ENCODE results near the gene SHC3.

SHC3 gene

GRCh38 chr9:89037346-89037745 lies 141.3 kb downstream of the SHC3 start:
- no peak for DNase-seq (ENCODE audit: low read depth)
- TF ChIP-seq CTCF (IDR thresholded peaks at IDR 0.05; ENCODE audit: low read depth, low read length, missing control alignments), result no peak
- no peak overlapping the region for H3K4me3 ChIP-seq (ENCODE audit: low read depth, low read length)
- in situ Hi-C loops (cut with HindIII; ENCODE audit: low sequenced_read_pairs), result no loop called here

GRCh38 chr9:89036891-89037290 lies 141.7 kb downstream of the SHC3 start:
- in situ Hi-C loops (cut with HindIII; ENCODE audit: low sequenced_read_pairs), result no loop called here
- DNase-seq (ENCODE audit: low read depth), result no peak
- TF ChIP-seq CTCF (IDR thresholded peaks at IDR 0.05; ENCODE audit: low read depth, low read length, missing control alignments), result no peak
- no peak overlapping the region for H3K4me3 ChIP-seq (ENCODE audit: low read depth, low read length)

DNA sequence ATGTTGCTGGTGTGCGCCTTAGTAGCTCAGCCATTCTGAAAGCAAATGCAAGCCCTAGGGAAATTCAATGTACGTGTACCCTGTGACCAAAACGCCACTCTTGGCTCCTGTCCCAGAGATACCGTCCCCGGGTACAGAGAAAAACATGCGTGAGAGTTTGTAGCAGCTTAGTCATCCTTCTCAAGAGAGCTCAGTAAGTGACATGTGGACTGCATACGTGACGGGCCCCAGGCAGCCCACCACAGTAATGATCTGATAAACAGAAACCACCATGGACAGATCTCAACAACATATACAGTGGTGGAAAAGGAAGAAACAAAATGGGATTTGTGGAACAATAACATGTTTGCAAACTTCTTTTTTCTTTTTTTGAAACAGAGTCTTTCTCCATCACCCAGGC lies 142.2 kb downstream of the SHC3 start:
- in situ Hi-C loops (cut with HindIII; ENCODE audit: low sequenced_read_pairs), result no loop called here
- TF ChIP-seq CTCF (IDR thresholded peaks at IDR 0.05; ENCODE audit: low read depth, low read length, missing control alignments), result no peak
- no peak for DNase-seq (ENCODE audit: low read depth)
- H3K4me3 ChIP-seq (ENCODE audit: low read depth, low read length), result no peak overlapping the region

GRCh38 chr9:89032661-89033060 lies 146.0 kb downstream of the SHC3 start:
- in situ Hi-C loops (cut with HindIII; ENCODE audit: low sequenced_read_pairs), result no loop called here
- no peak overlapping the region for H3K4me3 ChIP-seq (ENCODE audit: low read depth, low read length)
- no peak for DNase-seq (ENCODE audit: low read depth)
- TF ChIP-seq CTCF (IDR thresholded peaks at IDR 0.05; ENCODE audit: low read depth, low read length, missing control alignments), result no peak

DNA sequence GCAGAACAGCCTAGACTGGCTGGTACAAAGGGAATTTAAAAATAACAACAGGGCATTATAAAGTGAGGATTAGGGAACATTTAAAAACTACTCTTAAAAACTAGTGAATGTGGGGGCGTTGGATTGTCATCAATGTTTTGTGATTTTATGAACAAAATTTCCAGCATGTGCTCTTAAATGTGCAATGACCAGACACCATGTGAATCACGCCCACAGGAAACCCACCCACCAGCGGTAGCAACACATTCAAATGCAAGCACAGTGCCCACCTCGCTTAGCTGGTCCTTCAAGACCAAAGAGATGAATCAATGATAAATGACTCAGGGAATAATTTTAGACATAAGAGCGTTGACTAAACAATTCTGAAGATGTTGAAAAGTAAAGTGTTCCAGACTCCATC lies 146.4 kb downstream of the SHC3 start:
- no peak for DNase-seq (ENCODE audit: low read depth)
- H3K4me3 ChIP-seq (ENCODE audit: low read depth, low read length), result no peak overlapping the region
- in situ Hi-C loops (cut with HindIII; ENCODE audit: low sequenced_read_pairs), result no loop called here
- TF ChIP-seq CTCF (IDR thresholded peaks at IDR 0.05; ENCODE audit: low read depth, low read length, missing control alignments), result no peak

- in situ Hi-C loops (cut with HindIII; ENCODE audit: low sequenced_read_pairs), result no loop called here
- no peak overlapping the region for H3K4me3 ChIP-seq (ENCODE audit: low read depth, low read length)
- no peak for DNase-seq (ENCODE audit: low read depth)
- TF ChIP-seq CTCF (IDR thresholded peaks at IDR 0.05; ENCODE audit: low read depth, low read length, missing control alignments), result no peak
These were observed 148.8 kb downstream of the SHC3 start for GRCh38 chr9:89029788-89030187.

- no peak for DNase-seq (ENCODE audit: low read depth)
- in situ Hi-C loops (cut with HindIII; ENCODE audit: low sequenced_read_pairs), result no loop called here
- no peak overlapping the region for H3K4me3 ChIP-seq (ENCODE audit: low read depth, low read length)
- no peak for TF ChIP-seq CTCF (IDR thresholded peaks at IDR 0.05; ENCODE audit: low read depth, low read length, missing control alignments)
These were observed 151.7 kb downstream of the SHC3 start for GRCh38 chr9:89026876-89027275.

Data from astrocyte of the cerebellum (primary cell).